Measurements from ENCODE around the gene CLEC3B.

DNA sequence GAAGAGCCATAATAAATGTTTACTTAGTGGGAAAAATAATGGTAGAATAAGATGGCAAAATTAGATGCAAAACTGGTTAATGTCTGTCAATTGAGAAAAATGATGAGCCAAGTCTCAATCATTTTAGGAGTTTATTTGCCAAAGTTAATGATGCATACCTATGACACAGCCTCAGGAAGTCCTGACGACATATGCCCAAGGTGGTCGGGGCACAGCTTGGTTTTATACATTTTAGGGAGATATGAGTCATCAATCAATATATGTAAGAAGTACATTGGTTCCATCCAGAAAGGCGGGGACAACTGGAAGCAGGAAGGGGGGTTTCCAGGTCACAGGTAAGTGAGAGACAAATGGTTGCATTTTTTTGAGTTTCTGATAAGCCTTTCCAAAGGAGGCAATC, 31.5 kb downstream of the CLEC3B start:
- TF ChIP-seq EP300 (IDR thresholded peaks at IDR 0.05) (no peak), POLR2AphosphoS5 (IDR thresholded peaks at IDR 0.05) (no peak), POLR2A (IDR thresholded peaks at IDR 0.05) (no peak)
- TF ChIP-seq, protein P1, sequence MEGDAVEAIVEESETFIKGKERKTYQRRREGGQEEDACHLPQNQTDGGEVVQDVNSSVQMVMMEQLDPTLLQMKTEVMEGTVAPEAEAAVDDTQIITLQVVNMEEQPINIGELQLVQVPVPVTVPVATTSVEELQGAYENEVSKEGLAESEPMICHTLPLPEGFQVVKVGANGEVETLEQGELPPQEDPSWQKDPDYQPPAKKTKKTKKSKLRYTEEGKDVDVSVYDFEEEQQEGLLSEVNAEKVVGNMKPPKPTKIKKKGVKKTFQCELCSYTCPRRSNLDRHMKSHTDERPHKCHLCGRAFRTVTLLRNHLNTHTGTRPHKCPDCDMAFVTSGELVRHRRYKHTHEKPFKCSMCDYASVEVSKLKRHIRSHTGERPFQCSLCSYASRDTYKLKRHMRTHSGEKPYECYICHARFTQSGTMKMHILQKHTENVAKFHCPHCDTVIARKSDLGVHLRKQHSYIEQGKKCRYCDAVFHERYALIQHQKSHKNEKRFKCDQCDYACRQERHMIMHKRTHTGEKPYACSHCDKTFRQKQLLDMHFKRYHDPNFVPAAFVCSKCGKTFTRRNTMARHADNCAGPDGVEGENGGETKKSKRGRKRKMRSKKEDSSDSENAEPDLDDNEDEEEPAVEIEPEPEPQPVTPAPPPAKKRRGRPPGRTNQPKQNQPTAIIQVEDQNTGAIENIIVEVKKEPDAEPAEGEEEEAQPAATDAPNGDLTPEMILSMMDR (IDR thresholded peaks at IDR 0.05), result no peak
